HepG2 (cell line): ENCODE results near the gene ZCRB1. TPM values are rescaled to one million over a fixed set of nuclear protein-coding genes. Genes with fewer than 3 reads are reported as not detected.
A peak's percentile ranks its signal among the peaks of the same experiment; 100 is the strongest.

ENCODE experiments used
- CBX1 ChIP-seq: IDR thresholded peaks from one replicate; pipeline ENCODE4 v1.6.1; 2016; ENCODE audit warnings: antibody characterized with exemption, low read depth
- CC2D1A ChIP-seq: sonication (generic); formaldehyde crosslinking; IDR thresholded peaks from 2 replicates; pipeline ENCODE4 v1.8.1; 2023; ENCODE audit warnings: mild to moderate bottlenecking, missing genetic modification reagents
- CCDC6 ChIP-seq: sonication (generic); formaldehyde crosslinking; IDR thresholded peaks from 2 replicates; pipeline ENCODE4 v1.8.1; 2022; ENCODE audit warnings: mild to moderate bottlenecking, missing genetic modification reagents, moderate library complexity
- CREM ChIP-seq, 2 experiments: sonication (generic) in 1 of 2; formaldehyde crosslinking in 1 of 2; IDR thresholded peaks; 2 replicates each; pipeline versions ENCODE4 v1.4.0 to v1.6.1; 2016 to 2020; ENCODE audit warnings: antibody characterized with exemption in 1 of 2, mild to moderate bottlenecking in 1 of 2, missing genetic modification reagents in 1 of 2
- DNMT3B ChIP-seq: conservative IDR thresholded peaks from 2 replicates; pipeline ENCODE4 v1.6.1; 2016; ENCODE audit warnings: missing biosample characterization, control low read depth
- GPN1 ChIP-seq: sonication (generic); formaldehyde crosslinking; IDR thresholded peaks from 2 replicates; pipeline ENCODE4 v1.5.1; 2020; ENCODE audit warnings: missing genetic modification reagents, borderline replicate concordance
- HDAC6 ChIP-seq: fragments of 200-600 bp; sonication (generic); IDR thresholded peaks from 2 replicates; pipeline ENCODE4 v1.7.0; 2017; ENCODE audit warnings: mild to moderate bottlenecking, antibody characterized with exemption, low read length, low read depth
- HOXA5 ChIP-seq: sonication (generic); formaldehyde crosslinking; IDR thresholded peaks from 2 replicates; pipeline ENCODE4 v1.4.0; 2020; ENCODE audit warnings: missing genetic modification reagents
- NCOA1 ChIP-seq: sonication (generic); formaldehyde crosslinking; IDR thresholded peaks from 2 replicates; pipeline ENCODE4 v1.9.0; 2021; ENCODE audit warnings: missing genetic modification reagents
- PHF21A ChIP-seq: sonication (generic); formaldehyde crosslinking; IDR thresholded peaks from 2 replicates; pipeline ENCODE4 v1.5.0; 2020; ENCODE audit warnings: mild to moderate bottlenecking, missing genetic modification reagents
- RARA ChIP-seq: IDR thresholded peaks from 2 replicates; pipeline ENCODE4 v1.6.1; 2016; ENCODE audit warnings: missing genetic modification reagents, missing compliant biosample characterization
- RBM22 ChIP-seq: fragments of 200-400 bp; formaldehyde crosslinking; optimal IDR thresholded peaks from 2 replicates; pipeline ENCODE3; 2017; ENCODE audit warnings: mild to moderate bottlenecking, low read length, moderate library complexity
- SOX6 ChIP-seq, 2 experiments: fragments of 450-650 bp in 1 of 2; sonication (generic) in 1 of 2; formaldehyde crosslinking in 1 of 2; IDR thresholded peaks; 2 replicates each; pipeline versions ENCODE4 v1.4.0 to v1.6.1; 2017 to 2020; ENCODE audit warnings: antibody characterized with exemption in 1 of 2, mild to moderate bottlenecking in 1 of 2, missing genetic modification reagents in 1 of 2
- TBL1XR1 ChIP-seq: fragments of 150-350 bp; IDR thresholded peaks from 2 replicates; pipeline ENCODE4 v1.6.1; 2014; ENCODE audit warnings: borderline replicate concordance, low read length; ENCODE audit not compliant: partially characterized antibody
- YEATS4 ChIP-seq: sonication (generic); formaldehyde crosslinking; IDR thresholded peaks from 2 replicates; pipeline ENCODE4 v1.4.0; 2020; ENCODE audit warnings: missing genetic modification reagents, borderline replicate concordance
- ZNF101 ChIP-seq: sonication (generic); formaldehyde crosslinking; IDR thresholded peaks from 2 replicates; pipeline ENCODE4 v1.4.0; 2020; ENCODE audit warnings: mild to moderate bottlenecking, low read depth, missing genetic modification reagents, borderline replicate concordance
- ZNF136 ChIP-seq: sonication (generic); formaldehyde crosslinking; IDR thresholded peaks from 2 replicates; pipeline ENCODE4 v1.8.1; 2022; ENCODE audit warnings: low read depth, mild to moderate bottlenecking, moderate library complexity, missing genetic modification reagents
- ZNF354B ChIP-seq: sonication (generic); formaldehyde crosslinking; IDR thresholded peaks from 2 replicates; pipeline ENCODE4 v1.8.0; 2022; ENCODE audit warnings: mild to moderate bottlenecking, missing genetic modification reagents
- ZNF552 ChIP-seq: sonication (generic); formaldehyde crosslinking; IDR thresholded peaks from 2 replicates; pipeline ENCODE4 v1.9.0; 2022; ENCODE audit warnings: missing genetic modification reagents, mild to moderate bottlenecking, borderline replicate concordance
- polyA plus RNA-seq, 8 experiments: library from polyadenylated mRNA; depleted of rRNA in 3 of 8; stranded (reverse) in 7 of 8; unstranded in 1 of 8; fragments of >200 nt; fragmentation: Illumina TruSeq in 4 of 8; extraction: Trizol in 4 of 8; gene quantifications; 2 replicates each; pipeline versions ENCODE4 v1.2.1 to v1.2.3, GENCODE V29; 2011 to 2016; ENCODE audit warnings: low read depth in 4 of 8, missing spikeins in 1 of 8, mixed read lengths in 1 of 8; ENCODE audit not compliant: insufficient read depth in 1 of 8
- total RNA-seq, 5 experiments: library from RNA; depleted of rRNA; stranded (reverse); fragments of >200 nt; fragmentation: Illumina TruSeq; extraction: Trizol; gene quantifications; 2 replicates each; pipeline ENCODE4 v1.2.3, GENCODE V29; 2016; ENCODE audit warnings: low read depth in 1 of 5
- TF ChIP-seq, protein P1 (sequence below): sonication (generic); formaldehyde crosslinking; IDR thresholded peaks from 2 replicates; pipeline ENCODE4 v1.5.1; 2020; ENCODE audit warnings: mild to moderate bottlenecking, missing genetic modification reagents
- TF ChIP-seq, protein P2 (sequence below): sonication (generic); formaldehyde crosslinking; conservative IDR thresholded peaks from 2 replicates; pipeline ENCODE4 v1.8.0; 2022; ENCODE audit warnings: missing genetic modification reagents
- TF ChIP-seq, protein P3 (sequence below): sonication (generic); formaldehyde crosslinking; IDR thresholded peaks from 2 replicates; pipeline ENCODE4 v1.5.0; 2020; ENCODE audit warnings: missing genetic modification reagents
- TF ChIP-seq, protein P4 (sequence below): sonication (generic); formaldehyde crosslinking; IDR thresholded peaks from 2 replicates; pipeline ENCODE4 v1.4.0; 2020; ENCODE audit warnings: low read depth, mild to moderate bottlenecking, missing genetic modification reagents

Gene ZCRB1
- total and polyA plus RNA-seq, 2 of the 13 experiments (the other 11 are each of a cell fraction or from before 2014, with no cell fraction given): 43.5 to 49.8 TPM

DNA sequence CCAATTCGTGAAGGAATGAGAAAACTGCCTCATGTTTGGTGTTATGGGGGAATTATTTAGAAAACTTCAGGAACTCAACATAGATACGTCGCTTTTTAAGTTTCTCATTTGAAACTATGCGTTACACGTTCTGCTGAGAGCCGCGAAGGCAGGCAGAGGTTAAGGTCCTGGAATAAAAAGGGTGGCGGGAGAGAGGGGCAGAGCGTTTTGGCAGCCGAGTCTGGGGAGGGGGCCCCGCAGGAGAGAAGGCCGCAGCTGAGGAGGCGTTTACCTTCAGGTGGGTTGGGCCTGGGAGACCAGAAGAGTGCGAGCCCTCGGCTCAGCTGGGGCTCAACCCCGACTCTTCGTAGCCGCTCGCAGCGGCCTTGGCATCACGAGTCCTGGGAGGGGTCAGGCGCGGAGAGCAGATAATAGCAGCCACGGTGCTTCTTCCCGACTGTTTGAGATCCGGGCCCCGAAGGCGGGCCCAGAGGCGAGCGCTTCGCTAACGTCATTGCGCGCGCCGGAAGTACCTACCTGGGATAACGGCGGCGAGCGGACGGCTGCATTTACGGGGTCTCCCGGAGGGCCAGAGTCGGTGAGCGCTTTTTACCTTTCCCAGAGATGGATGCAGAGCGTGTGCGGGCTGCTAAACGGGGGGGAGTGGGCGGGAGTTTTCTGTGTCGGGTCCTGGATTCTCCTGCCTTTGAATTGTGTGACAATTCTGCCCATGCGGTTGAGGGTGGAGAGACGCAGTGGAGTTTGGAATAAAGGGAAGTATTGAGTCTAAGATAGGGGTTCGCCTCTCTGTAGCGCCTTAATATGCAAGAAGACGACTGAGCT lies at the start of gene ZCRB1, which contains the start of gene PPHLN1 (continued):
- TF ChIP-seq, protein P1, sequence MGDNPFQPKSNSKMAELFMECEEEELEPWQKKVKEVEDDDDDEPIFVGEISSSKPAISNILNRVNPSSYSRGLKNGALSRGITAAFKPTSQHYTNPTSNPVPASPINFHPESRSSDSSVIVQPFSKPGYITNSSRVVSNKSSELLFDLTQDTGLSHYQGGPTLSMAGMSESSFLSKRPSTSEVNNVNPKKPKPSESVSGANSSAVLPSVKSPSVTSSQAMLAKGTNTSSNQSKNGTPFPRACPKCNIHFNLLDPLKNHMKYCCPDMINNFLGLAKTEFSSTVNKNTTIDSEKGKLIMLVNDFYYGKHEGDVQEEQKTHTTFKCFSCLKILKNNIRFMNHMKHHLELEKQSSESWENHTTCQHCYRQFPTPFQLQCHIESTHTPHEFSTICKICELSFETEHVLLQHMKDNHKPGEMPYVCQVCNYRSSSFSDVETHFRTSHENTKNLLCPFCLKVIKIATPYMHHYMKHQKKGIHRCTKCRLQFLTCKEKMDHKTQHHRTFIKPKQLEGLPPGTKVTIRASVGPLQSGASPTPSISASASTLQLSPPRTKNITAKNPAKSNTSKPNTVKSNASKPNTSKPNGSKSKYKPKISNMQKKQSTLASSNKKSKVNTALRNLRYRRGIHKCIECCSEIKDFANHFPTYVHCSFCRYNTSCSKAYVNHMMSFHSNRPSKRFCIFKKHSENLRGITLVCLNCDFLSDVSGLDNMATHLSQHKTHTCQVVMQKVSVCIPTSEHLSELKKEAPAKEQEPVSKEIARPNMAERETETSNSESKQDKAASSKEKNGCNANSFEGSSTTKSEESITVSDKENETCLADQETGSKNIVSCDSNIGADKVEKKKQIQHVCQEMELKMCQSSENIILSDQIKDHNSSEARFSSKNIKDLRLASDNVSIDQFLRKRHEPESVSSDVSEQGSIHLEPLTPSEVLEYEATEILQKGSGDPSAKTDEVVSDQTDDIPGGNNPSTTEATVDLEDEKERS: 0 out of 2 replicates have a peak, but pooled peaks have one; percentile 40
- no peak for TF ChIP-seq ZNF101 (CRISPR knock-in tag)
- no peak for TF ChIP-seq HDAC6
- no peak for TF ChIP-seq DNMT3B (CRISPR knock-in tag)
- no peak for TF ChIP-seq ZNF354B (CRISPR knock-in tag)
- no peak for TF ChIP-seq GPN1 (CRISPR knock-in tag)
- TF ChIP-seq CC2D1A (CRISPR knock-in tag): no peak
- no peak for TF ChIP-seq HOXA5 (CRISPR knock-in tag)
- no peak for TF ChIP-seq ZNF552
- TF ChIP-seq, protein P2, sequence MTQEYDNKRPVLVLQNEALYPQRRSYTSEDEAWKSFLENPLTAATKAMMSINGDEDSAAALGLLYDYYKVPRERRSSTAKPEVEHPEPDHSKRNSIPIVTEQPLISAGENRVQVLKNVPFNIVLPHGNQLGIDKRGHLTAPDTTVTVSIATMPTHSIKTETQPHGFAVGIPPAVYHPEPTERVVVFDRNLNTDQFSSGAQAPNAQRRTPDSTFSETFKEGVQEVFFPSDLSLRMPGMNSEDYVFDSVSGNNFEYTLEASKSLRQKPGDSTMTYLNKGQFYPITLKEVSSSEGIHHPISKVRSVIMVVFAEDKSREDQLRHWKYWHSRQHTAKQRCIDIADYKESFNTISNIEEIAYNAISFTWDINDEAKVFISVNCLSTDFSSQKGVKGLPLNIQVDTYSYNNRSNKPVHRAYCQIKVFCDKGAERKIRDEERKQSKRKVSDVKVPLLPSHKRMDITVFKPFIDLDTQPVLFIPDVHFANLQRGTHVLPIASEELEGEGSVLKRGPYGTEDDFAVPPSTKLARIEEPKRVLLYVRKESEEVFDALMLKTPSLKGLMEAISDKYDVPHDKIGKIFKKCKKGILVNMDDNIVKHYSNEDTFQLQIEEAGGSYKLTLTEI (CRISPR knock-in tag): no peak
- peak; percentile 78; the same call in 1 of the 2 replicates for TF ChIP-seq PHF21A (CRISPR knock-in tag)
- no peak for TF ChIP-seq SOX6 (IDR thresholded peaks at IDR 0.05)
- TF ChIP-seq SOX6 (CRISPR knock-in tag; IDR thresholded peaks at IDR 0.05): peak; percentile 58
- TF ChIP-seq, protein P3, sequence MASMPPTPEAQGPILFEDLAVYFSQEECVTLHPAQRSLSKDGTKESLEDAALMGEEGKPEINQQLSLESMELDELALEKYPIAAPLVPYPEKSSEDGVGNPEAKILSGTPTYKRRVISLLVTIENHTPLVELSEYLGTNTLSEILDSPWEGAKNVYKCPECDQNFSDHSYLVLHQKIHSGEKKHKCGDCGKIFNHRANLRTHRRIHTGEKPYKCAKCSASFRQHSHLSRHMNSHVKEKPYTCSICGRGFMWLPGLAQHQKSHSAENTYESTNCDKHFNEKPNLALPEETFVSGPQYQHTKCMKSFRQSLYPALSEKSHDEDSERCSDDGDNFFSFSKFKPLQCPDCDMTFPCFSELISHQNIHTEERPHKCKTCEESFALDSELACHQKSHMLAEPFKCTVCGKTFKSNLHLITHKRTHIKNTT (CRISPR knock-in tag): no peak
- peak; percentile 97 for TF ChIP-seq CREM (IDR thresholded peaks at IDR 0.05)
- peak; percentile 29; the same call in 1 of the 2 replicates for TF ChIP-seq CREM (CRISPR knock-in tag; IDR thresholded peaks at IDR 0.05)
- no peak for TF ChIP-seq ZNF136 (CRISPR knock-in tag)
- peak; percentile 39; the same call in 1 of the 2 replicates for TF ChIP-seq CCDC6 (CRISPR knock-in tag)
- no peak for TF ChIP-seq RBM22
- TF ChIP-seq TBL1XR1: peak; percentile 30
- TF ChIP-seq NCOA1 (CRISPR knock-in tag): no peak
- TF ChIP-seq YEATS4 (CRISPR knock-in tag): peak; percentile 80; the same call in 1 of the 2 replicates
- peak; percentile 9; the same call in 1 of the 2 replicates for TF ChIP-seq RARA (CRISPR knock-in tag)
- TF ChIP-seq, protein P4, sequence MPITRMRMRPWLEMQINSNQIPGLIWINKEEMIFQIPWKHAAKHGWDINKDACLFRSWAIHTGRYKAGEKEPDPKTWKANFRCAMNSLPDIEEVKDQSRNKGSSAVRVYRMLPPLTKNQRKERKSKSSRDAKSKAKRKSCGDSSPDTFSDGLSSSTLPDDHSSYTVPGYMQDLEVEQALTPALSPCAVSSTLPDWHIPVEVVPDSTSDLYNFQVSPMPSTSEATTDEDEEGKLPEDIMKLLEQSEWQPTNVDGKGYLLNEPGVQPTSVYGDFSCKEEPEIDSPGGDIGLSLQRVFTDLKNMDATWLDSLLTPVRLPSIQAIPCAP (CRISPR knock-in tag): no peak
- TF ChIP-seq CBX1: no peak
